IMR-90 (cell line): ENCODE data around the gene NKD1. TPM values are rescaled to one million over a fixed set of nuclear protein-coding genes. Genes with fewer than 3 reads are reported as not detected.

Source experiments
- ATAC-seq: fragments of 200-7000 bp; cut with Tn5 transposase; 2 replicates; pipeline ENCODE4 v1.9.1; 2020; ENCODE audit warnings: low read depth, mild to moderate bottlenecking, moderate library complexity
- BruUV-seq: library from RNA; stranded (reverse); fragments of 400-500 nt; replicated peaks from 2 replicates; lab custom pipeline; 2021; lab: Mats Ljungman, UMichigan
- CTCF ChIA-PET: fragments of 300-600 bp; formaldehyde crosslinking; extraction: SDS; loops from one replicate; lab custom pipeline; 2021; ENCODE audit warnings: antibody characterized with exemption; lab: Yijun Ruan, JAX
- POLR2A ChIA-PET: fragments of 300-600 bp; sonication (Branson Sonifier 250); formaldehyde crosslinking; loops from one replicate; lab custom pipeline; 2022; ENCODE audit warnings: antibody characterized with exemption; ENCODE audit not compliant: unreplicated experiment; lab: Charles Lee
- DNase-seq: peaks from one replicate; pipeline ENCODE4 v3.0.0; 2013
- H2AFZ ChIP-seq: replicated peaks from 2 replicates; pipeline ENCODE3; 2013; ENCODE audit warnings: low read length, mild to moderate bottlenecking; ENCODE audit not compliant: poor library complexity
- H2AK5ac ChIP-seq: 2 replicates; pipeline ENCODE4 v1.6.1; 2013; ENCODE audit warnings: low read depth, low read length, inconsistent platforms
- H2AK9ac ChIP-seq: replicated peaks from 2 replicates; pipeline ENCODE3; 2013; ENCODE audit warnings: mild to moderate bottlenecking, low read depth, low read length, moderate library complexity; ENCODE audit not compliant: poor library complexity
- H2BK120ac ChIP-seq: 2 replicates; pipeline ENCODE4 v1.6.1; 2013; ENCODE audit warnings: low read depth, low read length, inconsistent platforms
- H2BK15ac ChIP-seq: 3 replicates; pipeline ENCODE4 v1.6.1; 2013; ENCODE audit warnings: low read depth, low read length, inconsistent platforms
- H2BK20ac ChIP-seq: 2 replicates; pipeline ENCODE4 v1.6.1; 2013; ENCODE audit warnings: low read depth, mild to moderate bottlenecking, inconsistent platforms, low read length, moderate library complexity
- H2BK5ac ChIP-seq: 2 replicates; pipeline ENCODE4 v1.6.1; 2013; ENCODE audit warnings: mild to moderate bottlenecking, low read depth, low read length, inconsistent platforms; ENCODE audit not compliant: poor library complexity, severe bottlenecking
- H3K14ac ChIP-seq: replicated peaks from 2 replicates; pipeline ENCODE4 v1.6.1; 2013; ENCODE audit warnings: low read depth, low read length, inconsistent platforms
- H3K18ac ChIP-seq: 2 replicates; pipeline ENCODE4 v1.6.1; 2013; ENCODE audit warnings: low read depth, low read length, control low read depth
- H3K23ac ChIP-seq: 2 replicates; pipeline ENCODE4 v1.6.1; 2013; ENCODE audit warnings: low read depth, low read length, inconsistent platforms
- H3K27ac ChIP-seq: 2 replicates; pipeline ENCODE4 v1.5.1; 2013; ENCODE audit warnings: mild to moderate bottlenecking, control low read depth, low read length; ENCODE audit not compliant: insufficient read depth
- H3K27me3 ChIP-seq: 2 replicates; pipeline ENCODE4 v1.6.1; 2013; ENCODE audit warnings: low read length; ENCODE audit not compliant: control insufficient read depth, insufficient read depth
- H3K36me3 ChIP-seq: 2 replicates; pipeline ENCODE4 v1.6.1; 2013; ENCODE audit warnings: low read length, mixed read lengths; ENCODE audit not compliant: control insufficient read depth, insufficient read depth
- H3K4ac ChIP-seq: 2 replicates; pipeline ENCODE4 v1.6.1; 2013; ENCODE audit warnings: low read depth, low read length, inconsistent platforms
- H3K4me1 ChIP-seq: 2 replicates; pipeline ENCODE4 v1.6.1; 2013; ENCODE audit warnings: low read length, mixed read lengths; ENCODE audit not compliant: control insufficient read depth, insufficient read depth
- H3K4me2 ChIP-seq: 2 replicates; pipeline ENCODE4 v1.6.1; 2013; ENCODE audit warnings: low read depth, mild to moderate bottlenecking, control low read depth, low read length, moderate library complexity
- H3K4me3 ChIP-seq: 2 replicates; pipeline ENCODE4 v1.5.1; 2013; ENCODE audit warnings: low read depth, mild to moderate bottlenecking, control low read depth, low read length, moderate library complexity; ENCODE audit not compliant: insufficient read depth
- H3K56ac ChIP-seq: 2 replicates; pipeline ENCODE4 v1.6.1; 2013; ENCODE audit warnings: low read length, inconsistent platforms; ENCODE audit not compliant: insufficient read depth; ENCODE audit errors: extremely low read depth
- H3K79me1 ChIP-seq, 2 experiments: 2 replicates each; pipeline ENCODE4 v1.6.1; 2013; ENCODE audit warnings: low read length in 2 of 2, inconsistent platforms in 1 of 2, low read depth in 1 of 2
- H3K9ac ChIP-seq: 2 replicates; pipeline ENCODE4 v1.6.1; 2013; ENCODE audit warnings: low read depth, low read length, control low read depth
- H3K9me1 ChIP-seq: 2 replicates; pipeline ENCODE4 v1.6.1; 2013; ENCODE audit warnings: low read length, inconsistent platforms; ENCODE audit not compliant: insufficient read depth
- H3K9me3 ChIP-seq: 2 replicates; pipeline ENCODE4 v1.6.1; 2013; ENCODE audit warnings: low read length; ENCODE audit not compliant: control insufficient read depth, insufficient read depth
- H4K20me1 ChIP-seq: 2 replicates; pipeline ENCODE4 v1.6.1; 2013; ENCODE audit warnings: low read length, inconsistent platforms; ENCODE audit not compliant: insufficient read depth
- H4K5ac ChIP-seq: 2 replicates; pipeline ENCODE4 v1.6.1; 2013; ENCODE audit warnings: mild to moderate bottlenecking, low read depth, low read length, control low read depth
- H4K8ac ChIP-seq, 2 experiments: 2 replicates each; pipeline ENCODE4 v1.6.1; 2013; ENCODE audit warnings: low read depth in 2 of 2, low read length in 2 of 2, control low read depth in 1 of 2, inconsistent platforms in 1 of 2
- H4K91ac ChIP-seq: 2 replicates; pipeline ENCODE4 v1.6.1; 2013; ENCODE audit warnings: low read depth, low read length, inconsistent platforms; ENCODE audit not compliant: insufficient read depth
- BHLHE40 ChIP-seq: fragments of 150-350 bp; IDR thresholded peaks from 2 replicates; pipeline ENCODE4 v1.6.1; 2016; ENCODE audit warnings: mild to moderate bottlenecking, low read depth, low read length
- CHD1 ChIP-seq: IDR thresholded peaks from 2 replicates; pipeline ENCODE4 v1.6.1; 2012; ENCODE audit warnings: low read depth, low read length, improper control_type of control experiment
- FOS ChIP-seq: fragments of 150-350 bp; IDR thresholded peaks from 2 replicates; pipeline ENCODE4 v1.6.1; 2016; ENCODE audit warnings: low read depth, low read length
- MAFK ChIP-seq: IDR thresholded peaks from 2 replicates; pipeline ENCODE4 v1.6.1; 2012; ENCODE audit warnings: low read depth, low read length, improper control_type of control experiment
- MAZ ChIP-seq: IDR thresholded peaks from 2 replicates; pipeline ENCODE4 v1.6.1; 2012; ENCODE audit warnings: low read depth, mild to moderate bottlenecking, low read length, improper control_type of control experiment, moderate library complexity, borderline replicate concordance
- MXI1 ChIP-seq: IDR thresholded peaks from 2 replicates; pipeline ENCODE4 v1.6.1; 2012; ENCODE audit warnings: low read depth, mild to moderate bottlenecking, low read length, moderate library complexity, borderline replicate concordance
- POLR2A ChIP-seq: IDR thresholded peaks from 2 replicates; pipeline ENCODE4 v1.6.1; 2012; ENCODE audit warnings: mild to moderate bottlenecking, low read depth, low read length
- RAD21 ChIP-seq: IDR thresholded peaks from 2 replicates; pipeline ENCODE4 v1.6.1; 2012; ENCODE audit warnings: low read length, improper control_type of control experiment
- RCOR1 ChIP-seq: IDR thresholded peaks from 2 replicates; pipeline ENCODE4 v1.6.1; 2012; ENCODE audit warnings: mild to moderate bottlenecking, low read length, improper control_type of control experiment; ENCODE audit not compliant: insufficient replicate concordance
- RFX5 ChIP-seq: IDR thresholded peaks from 2 replicates; pipeline ENCODE4 v1.8.0; 2012; ENCODE audit warnings: low read depth, mild to moderate bottlenecking, low read length, moderate library complexity
- WGBS, 2 experiments: methylation state at CpG; one replicate each; pipeline versions ENCODE4 v1.1.5 to v1.1.7; 2013; ENCODE audit warnings: missing lambda C conversion rate in 2 of 2; ENCODE audit not compliant: insufficient read length in 1 of 2; ENCODE audit errors: extremely low coverage in 2 of 2; 5-methylcytosine and 5-hydroxymethylcytosine counted together
- dilution Hi-C: fragments of 300-500 bp; cut with HindIII; formaldehyde crosslinking; loops from one replicate; pipeline ENCODE4 v1.14.3; 2018; ENCODE audit warnings: low sequenced_read_pairs; ENCODE audit not compliant: unreplicated experiment
- in situ Hi-C: fragments of 300-500 bp; cut with MboI; formaldehyde crosslinking; loops from 3 replicates; pipeline ENCODE4 v1.14.3; 2019; ENCODE audit warnings: low sequenced_read_pairs, inconsistent platforms, mixed read lengths
- intact Hi-C: fragments of 100-400 bp; cut with micrococcal nuclease; formaldehyde crosslinking; loops from 2 replicates; pipeline ENCODE4 v1.10.0; 2022
- polyA plus RNA-seq, 3 experiments: library from polyadenylated mRNA; depleted of rRNA; stranded (reverse); fragments of >200 nt; gene quantifications; 2 replicates each; pipeline ENCODE4 v1.2.3, GENCODE V29; 2012; ENCODE audit warnings: low replicate concordance in 1 of 3
- total RNA-seq: library from RNA; depleted of rRNA; stranded (reverse); fragments of >200 nt; gene quantifications from 2 replicates; pipeline ENCODE4 v1.2.3, GENCODE V29; 2012
- TF ChIP-seq, protein P1 (sequence below): conservative IDR thresholded peaks from 2 replicates; pipeline ENCODE4 v1.5.1; 2012; ENCODE audit warnings: mild to moderate bottlenecking, low read depth, low read length, improper control_type of control experiment
- TF ChIP-seq, protein P2 (sequence below): fragments of 150-350 bp; IDR thresholded peaks from 2 replicates; pipeline ENCODE4 v1.6.1; 2016; ENCODE audit warnings: low read depth, mild to moderate bottlenecking, low read length, moderate library complexity, borderline replicate concordance
- TF ChIP-seq, protein P3 (sequence below): fragments of 150-350 bp; IDR thresholded peaks from 2 replicates; pipeline ENCODE4 v1.6.1; 2017; ENCODE audit warnings: mild to moderate bottlenecking, antibody characterized with exemption, low read length, low read depth

The NKD1 gene
- total and polyA plus RNA-seq, 2 of the 4 experiments (the other 2 are of a cell fraction): not detected

DNA sequence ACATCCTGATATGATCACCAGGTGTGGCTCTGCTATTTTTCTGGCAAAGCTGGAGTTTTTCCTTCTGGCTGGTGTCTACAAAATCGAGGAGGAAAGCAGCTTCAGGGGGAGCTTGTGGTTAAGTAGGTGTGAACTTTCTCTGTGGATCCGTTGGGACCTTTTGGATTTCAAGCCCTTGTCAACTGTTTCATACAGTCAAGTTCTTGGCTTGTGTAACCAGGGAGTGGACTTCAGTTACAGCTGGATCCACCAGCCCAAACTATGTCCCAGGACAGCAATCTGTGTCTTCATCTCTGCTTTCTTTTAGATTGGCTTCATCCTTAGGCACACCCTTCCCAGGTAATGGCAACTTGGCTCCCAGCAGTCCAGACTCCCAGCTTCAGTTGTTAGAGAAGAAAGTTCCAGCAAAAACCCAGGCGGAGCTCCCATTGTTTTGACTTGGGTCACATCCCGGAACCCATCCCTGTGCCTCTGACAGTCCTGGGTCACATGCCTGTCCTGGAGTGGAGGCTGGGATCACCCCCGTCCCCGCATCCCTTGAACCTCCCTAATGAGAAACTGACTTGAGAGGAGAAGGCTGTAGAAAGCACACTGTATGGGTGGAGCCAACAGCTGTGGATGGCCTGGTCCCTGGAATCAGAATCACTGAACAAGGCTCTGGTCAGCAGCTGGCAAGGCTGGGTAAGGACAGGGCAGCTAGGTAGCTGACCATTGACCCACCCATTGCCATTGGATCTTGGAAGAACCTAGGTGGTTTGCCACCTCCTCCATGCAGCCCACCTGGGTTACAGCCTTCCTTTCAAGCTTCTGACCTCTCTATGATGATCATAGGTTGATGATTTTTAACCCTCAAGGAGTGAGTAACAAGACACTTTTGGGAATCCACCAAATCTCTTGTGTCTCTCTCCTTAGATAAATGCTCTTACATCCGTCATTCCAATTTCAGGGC is 18.1 kb downstream of the NKD1 start (continued):
- no peak for TF ChIP-seq RFX5

DNA sequence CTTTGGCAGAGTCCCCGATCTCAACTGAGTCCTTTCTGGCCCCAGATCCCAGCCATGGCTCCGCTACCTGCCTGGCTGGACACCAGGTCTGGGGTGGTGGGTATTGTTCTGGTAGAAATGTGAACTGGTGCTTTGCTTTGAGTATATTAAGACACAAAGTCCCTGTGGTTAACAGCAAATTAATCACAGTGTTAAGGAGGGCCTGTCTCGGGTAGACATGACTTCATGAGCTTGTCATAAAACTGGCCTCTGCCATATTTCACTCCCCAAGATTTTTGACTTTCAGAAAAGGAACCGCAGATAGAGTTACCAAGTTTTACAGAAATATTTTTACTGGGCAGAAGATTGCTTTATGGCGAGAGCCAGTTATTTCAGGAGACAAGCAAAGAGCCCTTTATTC is 19.5 kb downstream of the NKD1 start:
- Histone ChIP-seq H3K4ac (no peak overlapping the region), H3K56ac (no peak overlapping the region), H4K20me1 (no peaks in the 10 kb centered on the region), H2AK5ac (no peak overlapping the region), H3K4me1 (no peaks in the 10 kb centered on the region), H3K36me3 (no peaks in the 10 kb centered on the region), H3K27ac (no peak overlapping the region), H2BK20ac (no peak overlapping the region), H3K79me1 (no peaks in the 10 kb centered on the region), H2AFZ (no peak overlapping the region), H3K14ac (no peak overlapping the region), H3K27me3 (peaks cover 6% of the 10 kb centered on the region), H3K4me3 (no peak overlapping the region), H4K8ac (no peak overlapping the region), H4K5ac (no peak overlapping the region), H3K18ac (no peak overlapping the region), H2BK5ac (no peak overlapping the region), H3K4me2 (no peak overlapping the region), H4K91ac (no peak overlapping the region), H3K9me1 (no peaks in the 10 kb centered on the region), H3K9me3 (no peaks in the 10 kb centered on the region), H2BK120ac (no peak overlapping the region), H2AK9ac (no peak overlapping the region), H3K23ac (no peak overlapping the region), H2BK15ac (no peak overlapping the region), H3K9ac (no peak overlapping the region)
- dilution Hi-C loops: no loop called here
- intact Hi-C loops: no loop called here
- no peak for DNase-seq
- ChIA-PET POLR2A (no interaction called here), CTCF (no interaction called here)
- no CpG with 5 or more reads among the region's 5 CpGs for WGBS, 2 experiments
- in situ Hi-C loops: no loop called here
- ATAC-seq: no peak
- BruUV-seq: no TSS peak
- TF ChIP-seq, protein P1, sequence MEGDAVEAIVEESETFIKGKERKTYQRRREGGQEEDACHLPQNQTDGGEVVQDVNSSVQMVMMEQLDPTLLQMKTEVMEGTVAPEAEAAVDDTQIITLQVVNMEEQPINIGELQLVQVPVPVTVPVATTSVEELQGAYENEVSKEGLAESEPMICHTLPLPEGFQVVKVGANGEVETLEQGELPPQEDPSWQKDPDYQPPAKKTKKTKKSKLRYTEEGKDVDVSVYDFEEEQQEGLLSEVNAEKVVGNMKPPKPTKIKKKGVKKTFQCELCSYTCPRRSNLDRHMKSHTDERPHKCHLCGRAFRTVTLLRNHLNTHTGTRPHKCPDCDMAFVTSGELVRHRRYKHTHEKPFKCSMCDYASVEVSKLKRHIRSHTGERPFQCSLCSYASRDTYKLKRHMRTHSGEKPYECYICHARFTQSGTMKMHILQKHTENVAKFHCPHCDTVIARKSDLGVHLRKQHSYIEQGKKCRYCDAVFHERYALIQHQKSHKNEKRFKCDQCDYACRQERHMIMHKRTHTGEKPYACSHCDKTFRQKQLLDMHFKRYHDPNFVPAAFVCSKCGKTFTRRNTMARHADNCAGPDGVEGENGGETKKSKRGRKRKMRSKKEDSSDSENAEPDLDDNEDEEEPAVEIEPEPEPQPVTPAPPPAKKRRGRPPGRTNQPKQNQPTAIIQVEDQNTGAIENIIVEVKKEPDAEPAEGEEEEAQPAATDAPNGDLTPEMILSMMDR: no peak
- TF ChIP-seq RAD21 (no peak), MAZ (no peak), BHLHE40 (no peak), RCOR1 (no peak), POLR2A (no peak), MAFK (no peak), MXI1 (no peak), CHD1 (no peak), FOS (no peak)
- TF ChIP-seq, protein P2, sequence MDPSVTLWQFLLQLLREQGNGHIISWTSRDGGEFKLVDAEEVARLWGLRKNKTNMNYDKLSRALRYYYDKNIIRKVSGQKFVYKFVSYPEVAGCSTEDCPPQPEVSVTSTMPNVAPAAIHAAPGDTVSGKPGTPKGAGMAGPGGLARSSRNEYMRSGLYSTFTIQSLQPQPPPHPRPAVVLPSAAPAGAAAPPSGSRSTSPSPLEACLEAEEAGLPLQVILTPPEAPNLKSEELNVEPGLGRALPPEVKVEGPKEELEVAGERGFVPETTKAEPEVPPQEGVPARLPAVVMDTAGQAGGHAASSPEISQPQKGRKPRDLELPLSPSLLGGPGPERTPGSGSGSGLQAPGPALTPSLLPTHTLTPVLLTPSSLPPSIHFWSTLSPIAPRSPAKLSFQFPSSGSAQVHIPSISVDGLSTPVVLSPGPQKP: no peak
- TF ChIP-seq, protein P3, sequence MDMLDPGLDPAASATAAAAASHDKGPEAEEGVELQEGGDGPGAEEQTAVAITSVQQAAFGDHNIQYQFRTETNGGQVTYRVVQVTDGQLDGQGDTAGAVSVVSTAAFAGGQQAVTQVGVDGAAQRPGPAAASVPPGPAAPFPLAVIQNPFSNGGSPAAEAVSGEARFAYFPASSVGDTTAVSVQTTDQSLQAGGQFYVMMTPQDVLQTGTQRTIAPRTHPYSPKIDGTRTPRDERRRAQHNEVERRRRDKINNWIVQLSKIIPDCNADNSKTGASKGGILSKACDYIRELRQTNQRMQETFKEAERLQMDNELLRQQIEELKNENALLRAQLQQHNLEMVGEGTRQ: no peak
